Measurements from ENCODE around the gene C12orf60.
"Not testable (repeated sequence)": the region's sequence is repeated elsewhere in the genome, so short reads cannot be mapped to it uniquely, and the experiment has no call there.

The C12orf60 gene, protein sequence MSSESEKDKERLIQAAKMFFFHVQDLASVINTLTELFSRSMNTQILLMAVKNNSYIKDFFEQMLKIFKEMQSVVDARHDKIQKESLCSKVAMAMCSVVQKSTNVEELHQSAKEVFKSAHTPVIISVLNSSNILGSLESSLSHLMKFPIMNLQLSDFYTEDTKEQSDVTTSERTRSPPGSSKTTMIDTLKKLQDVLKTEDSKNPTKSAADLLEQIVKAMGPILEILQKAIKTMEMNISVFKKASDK

DNA sequence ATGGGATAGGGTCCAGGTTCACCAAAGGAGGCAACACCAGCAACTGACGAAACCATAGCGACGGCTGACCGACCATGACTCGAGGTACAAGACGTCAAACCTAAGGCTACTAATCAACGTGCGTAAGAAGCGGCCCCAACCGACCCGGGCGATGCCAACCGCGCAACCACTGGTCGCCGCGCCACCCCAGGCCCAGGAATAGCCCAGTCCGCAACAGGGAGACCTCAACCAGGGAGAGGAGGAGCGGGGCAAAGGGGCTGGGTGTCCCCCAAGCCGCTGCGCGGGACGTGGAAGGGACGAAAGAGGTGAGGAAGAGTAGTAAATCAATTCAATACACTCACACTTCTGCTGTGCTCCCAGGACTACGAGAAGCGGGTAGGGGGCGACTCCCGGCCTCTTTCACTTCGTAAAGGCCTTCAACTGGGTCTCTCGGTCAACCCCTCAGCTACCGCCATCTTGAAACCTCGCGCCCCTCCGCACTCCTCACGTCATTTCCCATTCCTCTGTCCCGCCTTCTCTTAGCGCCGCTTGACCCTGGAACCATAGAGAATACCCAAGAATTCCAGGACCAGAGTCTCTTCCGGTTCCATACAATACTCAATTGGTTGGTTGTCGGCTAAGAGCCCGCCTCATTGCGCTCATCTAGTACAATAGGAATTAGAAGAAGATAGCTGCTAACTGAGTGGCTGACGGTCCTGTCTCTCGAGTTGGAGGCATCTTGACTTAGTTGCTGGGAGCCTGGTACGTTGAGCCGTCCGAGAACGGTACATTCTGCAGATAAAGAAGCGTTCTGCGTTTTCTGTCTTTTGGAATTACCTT is at the start of gene C12orf60, which contains the start of gene WBP11:
C12orf60 (plus strand) TSS at position 660 of the 819 bp plus-strand sequence. CDS start 19,266 bp downstream, outside the sequence.
WBP11 (minus strand) TSS at position 468 of the 819 bp plus-strand sequence. CDS start 2,095 bp downstream, outside the sequence.
- peak; percentile 63 for DNase-seq (ENCODE audit: low read depth, low spot score)

DNA sequence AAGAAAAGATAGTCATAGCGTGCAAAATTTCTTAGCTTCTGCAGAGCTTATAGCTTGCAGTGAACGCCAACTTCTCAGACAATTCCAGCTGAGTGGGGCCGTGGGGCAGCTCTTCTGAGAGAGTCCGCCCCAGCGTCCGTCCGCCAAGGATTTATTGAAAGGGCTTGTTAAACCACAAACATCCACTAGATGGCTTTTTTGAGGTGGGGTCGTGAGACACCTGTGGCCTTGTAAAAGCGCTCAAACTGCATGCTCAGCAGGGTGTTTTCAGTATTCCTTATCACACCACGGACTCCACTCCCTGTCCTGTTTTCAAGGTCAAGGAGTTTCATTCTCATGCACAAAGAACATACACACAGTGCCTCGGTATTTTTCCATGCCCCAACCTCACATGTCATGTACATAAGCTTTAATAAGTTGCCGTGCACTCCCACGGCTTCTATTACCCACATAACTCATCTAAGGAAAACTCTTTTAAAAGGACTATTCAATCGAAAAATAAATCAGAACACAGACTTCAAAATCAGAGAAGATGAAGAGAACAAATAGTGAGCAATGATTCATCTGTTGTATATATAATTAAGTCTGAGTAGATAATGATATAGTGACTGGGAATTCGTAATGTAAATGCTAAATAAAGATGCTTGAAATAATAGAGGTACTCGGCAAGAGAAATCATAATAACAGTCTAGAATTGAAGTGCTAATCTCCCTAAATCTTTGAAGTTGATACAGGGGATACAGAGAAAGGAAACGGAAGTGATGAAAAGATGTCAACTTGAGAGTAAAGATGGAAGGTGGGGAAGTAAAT is 46.9 kb upstream of the C12orf60 start:
- DNase-seq (ENCODE audit: low read depth, low spot score), result no peak

DNA sequence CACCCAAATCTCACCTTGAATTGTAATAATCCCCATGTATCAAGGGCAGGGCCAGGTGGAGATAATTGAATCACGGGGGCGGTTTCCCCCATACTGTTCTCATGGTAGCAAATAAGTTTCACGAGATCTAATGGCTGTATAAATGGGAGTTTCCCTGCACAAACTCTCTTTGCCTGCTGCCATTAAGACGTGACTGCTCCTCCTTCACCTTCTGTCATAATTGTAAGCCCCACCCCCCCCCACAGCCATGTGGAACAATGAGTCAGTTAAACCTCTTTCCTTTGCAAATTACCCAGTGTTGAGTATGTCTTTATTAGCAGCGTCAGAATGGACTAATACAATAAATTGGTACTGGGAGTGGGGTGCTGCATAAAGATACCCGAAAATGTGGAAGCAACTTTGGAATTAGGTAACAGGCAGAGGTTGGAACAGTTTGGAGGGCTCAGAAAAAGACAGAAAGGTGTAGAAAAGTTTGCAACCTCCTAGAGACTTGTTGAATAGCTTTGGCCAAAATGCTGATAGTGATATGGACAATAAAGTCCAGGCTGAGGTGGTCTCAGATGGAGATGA is 43.7 kb upstream of the C12orf60 start:
- DNase-seq (ENCODE audit: low read depth, low spot score), result not testable (repeated sequence)

DNA sequence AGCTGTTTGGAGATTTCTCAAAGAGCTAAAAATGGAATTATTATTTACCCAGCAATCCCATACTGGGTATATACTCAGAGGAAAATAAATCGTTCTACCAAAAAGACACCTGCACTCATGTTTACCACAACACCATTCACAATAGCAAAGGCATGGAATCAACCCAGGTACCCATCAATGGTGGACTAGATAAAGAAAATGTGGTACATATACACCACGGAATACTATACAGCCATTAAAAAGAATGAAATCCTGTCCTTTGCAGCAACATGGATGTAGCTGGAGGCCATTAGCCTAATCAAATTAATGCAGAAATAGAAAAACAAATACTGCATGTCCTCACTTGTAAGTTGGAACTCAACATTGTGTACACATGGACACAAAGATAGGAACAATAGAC is 38.1 kb upstream of the C12orf60 start:
- no peak for DNase-seq (ENCODE audit: low read depth, low spot score)

DNA sequence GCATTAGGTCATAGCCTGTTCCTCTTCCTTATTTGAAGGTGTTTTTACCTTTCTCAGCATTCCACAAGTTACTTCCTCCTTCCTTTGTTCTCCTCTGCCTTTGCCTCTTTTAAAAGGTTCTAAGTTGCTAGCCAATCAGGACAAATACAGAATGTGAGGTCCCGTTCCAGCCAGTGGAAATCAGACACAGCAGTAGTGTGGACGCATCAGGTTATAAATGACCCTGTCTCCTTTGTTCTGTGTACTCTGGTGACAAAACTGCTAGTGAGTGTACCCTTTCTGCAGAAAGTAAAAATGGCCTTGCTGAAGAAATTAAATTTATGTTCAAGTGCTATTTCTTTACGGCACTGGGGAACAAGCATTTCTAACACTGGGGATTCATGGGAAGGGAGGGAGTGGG is 37.5 kb upstream of the C12orf60 start:
- DNase-seq (ENCODE audit: low read depth, low spot score), result not testable (repeated sequence)

DNA sequence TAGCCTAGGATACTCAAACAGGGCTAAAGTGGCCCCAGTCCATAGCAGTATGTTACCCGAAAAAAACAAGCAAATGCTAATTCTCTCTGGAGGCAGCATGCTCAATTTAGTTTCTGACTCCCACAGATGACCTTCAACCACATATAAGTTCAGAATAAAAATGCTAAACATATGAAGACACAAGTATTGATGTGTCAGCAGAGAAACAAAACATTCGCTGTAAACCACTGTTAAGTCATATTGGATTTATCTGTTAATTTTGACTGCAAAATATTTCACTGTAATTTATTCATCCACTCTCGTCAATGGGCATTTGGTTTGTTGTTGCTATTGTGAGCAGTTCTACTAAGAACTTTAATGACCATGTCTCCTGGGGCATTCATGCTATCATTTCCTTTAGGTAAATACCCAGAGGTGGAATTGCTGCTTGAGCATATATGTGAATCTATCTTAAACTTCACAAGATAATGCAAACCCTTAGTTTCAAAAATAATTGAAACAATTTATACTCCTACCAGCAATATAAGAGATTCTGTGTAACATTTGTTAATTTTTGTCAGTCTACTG is 36.7 kb upstream of the C12orf60 start:
- DNase-seq (ENCODE audit: low read depth, low spot score), result no peak

DNA sequence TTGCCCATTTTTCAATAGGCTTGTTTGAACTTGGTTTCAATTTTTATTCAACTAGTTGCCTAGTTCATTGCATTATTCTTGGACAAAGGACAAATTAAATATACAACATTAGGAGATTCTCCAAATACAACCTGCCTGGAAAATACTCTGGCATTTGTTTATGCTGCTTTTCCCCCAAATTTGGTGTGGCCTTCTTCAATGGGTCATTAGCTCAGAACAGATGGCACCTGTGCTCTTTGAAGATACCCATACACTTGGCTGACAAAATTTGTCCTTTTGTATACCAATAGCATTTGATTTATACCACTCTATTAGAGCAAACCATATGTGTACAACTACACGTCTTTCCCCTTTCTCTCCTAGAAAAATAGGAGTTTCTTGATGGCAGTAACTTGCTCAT is 35.9 kb upstream of the C12orf60 start:
- DNase-seq (ENCODE audit: low read depth, low spot score), result no peak

DNA sequence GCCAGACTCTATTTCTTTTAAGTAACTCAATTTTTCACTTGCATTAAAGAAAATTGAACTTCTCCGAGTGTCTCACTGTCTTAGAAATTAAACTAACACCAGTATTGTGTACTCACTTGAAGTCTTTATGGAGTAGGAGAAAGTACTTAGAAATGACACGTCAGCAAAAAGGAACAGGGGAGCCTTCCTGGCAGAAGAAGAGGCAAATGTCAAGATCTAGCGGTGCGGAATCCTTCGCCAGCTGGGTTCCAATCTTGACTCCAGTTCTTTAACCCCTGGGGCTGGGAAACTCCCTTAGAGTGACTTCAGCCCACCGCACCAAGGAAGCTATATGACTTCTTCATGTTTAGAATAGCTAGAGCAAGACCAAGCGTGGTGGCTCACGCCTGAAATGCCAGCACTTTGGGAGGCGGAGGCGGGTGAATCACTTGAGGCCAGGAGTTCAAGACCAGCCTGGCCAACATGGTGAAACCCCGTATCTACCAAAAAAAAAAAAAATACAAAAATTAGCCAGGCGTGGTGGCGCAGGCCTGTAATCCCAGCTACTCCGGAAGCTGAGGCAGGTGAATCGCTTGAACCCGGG is 34.6 kb upstream of the C12orf60 start:
- no peak for DNase-seq (ENCODE audit: low read depth, low spot score)

DNA sequence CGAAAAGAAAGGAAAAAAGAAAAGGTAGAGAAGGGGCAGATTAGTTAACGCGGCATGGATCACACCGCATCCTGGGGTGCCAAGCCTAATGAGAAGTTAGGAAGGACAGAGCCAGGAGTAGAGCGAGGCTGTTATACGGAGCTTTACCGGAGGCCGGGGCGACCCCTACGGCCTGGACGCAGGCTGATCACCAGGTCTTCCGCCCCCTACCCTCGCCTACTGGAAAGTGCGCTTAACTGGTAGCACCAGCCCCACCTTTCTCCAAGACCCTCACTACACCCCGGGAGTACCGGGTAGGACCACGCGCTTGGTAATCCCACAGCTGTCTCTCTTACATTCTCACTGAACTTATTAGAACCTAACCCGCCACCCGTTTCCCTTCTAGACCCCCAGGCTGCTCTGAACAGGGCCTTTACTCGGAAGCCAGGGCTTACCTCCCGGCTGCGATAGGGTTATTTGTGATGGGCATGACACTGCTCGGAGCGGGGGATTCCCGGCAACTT is 34.0 kb upstream of the C12orf60 start:
- no peak for DNase-seq (ENCODE audit: low read depth, low spot score)

DNA sequence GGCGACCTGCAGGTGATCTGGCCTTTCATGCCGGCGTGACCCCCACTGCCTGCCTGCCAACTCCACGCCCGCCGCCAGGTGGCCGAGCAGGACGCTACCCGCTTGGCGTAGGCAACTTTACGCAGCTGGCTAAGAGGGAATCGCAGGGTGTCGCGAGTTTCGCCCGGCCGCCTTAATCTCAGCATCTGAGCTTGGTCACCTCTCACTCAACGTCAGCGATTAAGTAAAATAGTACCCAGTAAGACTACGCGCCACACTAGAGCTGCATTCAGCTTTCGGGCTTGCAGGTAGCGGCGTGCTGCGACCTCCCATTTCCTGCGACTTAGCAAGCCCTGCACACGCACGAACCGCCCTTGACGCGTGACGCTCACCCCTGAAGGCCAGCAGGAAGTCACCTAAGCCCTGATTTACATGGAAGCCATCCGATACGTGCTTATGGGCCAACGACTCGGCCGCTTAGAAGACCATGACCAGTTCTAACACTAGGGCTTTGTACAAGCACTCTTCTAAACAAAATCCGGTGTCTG is 33.4 kb upstream of the C12orf60 start:
- peak; percentile 75 for DNase-seq (ENCODE audit: low read depth, low spot score)

DNA sequence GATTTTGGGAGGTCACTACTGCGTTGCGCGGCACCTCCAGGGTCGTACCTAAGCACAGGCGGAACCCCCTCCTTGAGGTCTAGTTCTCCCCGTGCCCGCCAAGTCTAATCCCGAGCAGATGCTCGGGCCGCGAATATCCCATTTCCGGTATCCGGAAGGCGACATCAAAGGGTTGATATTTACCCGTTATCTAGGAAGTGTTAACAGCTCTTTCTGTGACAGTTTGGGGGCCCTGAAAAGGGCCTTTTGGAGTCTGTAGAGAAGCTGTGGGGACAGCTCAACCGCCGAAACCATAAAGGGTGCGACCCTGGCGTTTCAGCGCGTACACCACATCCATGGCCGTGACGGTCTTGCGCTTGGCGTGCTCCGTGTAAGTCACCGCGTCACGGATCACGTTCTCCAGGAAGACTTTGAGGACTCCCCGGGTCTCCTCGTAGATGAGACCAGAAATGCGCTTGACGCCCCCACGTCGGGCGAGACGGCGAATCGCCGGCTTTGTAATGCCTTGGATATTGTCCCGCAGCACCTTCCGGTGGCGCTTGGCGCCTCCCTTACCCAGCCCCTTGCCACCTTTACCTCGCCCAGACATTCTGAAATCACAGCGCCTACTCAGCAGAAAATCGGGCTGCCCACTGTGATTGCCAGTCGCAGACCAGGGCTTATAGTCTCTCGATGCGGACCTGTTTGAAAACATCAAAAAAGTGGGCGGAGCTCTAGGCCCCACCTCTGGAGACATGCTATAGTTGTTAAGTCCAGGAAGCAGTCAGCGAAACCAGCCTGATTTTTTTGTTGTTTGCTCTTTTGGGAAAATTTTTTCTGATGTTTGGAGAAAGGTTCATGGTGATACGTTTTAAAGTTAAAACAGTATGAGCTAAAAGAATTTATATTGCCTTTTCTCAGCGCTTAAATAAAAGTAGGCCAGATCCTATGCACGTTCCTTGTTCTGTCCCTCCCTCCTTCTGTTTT is 32.7 kb upstream of the C12orf60 start:
- DNase-seq (ENCODE audit: low read depth, low spot score), result peak; percentile 84

DNA sequence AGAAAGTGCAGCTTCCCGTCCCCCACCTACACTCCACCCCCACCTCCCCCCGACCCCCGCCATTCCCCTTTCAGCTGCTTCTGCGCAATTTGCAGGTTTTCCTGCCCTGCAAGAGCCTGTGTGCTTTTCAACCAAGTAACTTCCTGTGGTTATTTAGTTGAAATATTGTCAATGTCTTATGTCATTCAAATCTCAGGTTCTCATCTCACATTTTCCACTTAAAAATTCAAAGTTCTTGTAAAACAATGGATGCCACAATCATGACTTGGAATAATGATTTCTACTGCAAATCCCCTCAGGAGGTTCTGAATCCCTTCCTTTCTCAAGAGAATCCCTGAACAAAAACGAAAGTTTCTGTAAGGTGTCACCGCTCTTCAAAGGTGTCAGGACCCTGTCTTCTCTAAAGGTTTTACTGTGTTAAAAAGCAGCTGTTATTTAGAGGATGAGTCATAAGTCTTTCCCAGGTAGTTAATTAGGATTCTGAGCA is 31.8 kb upstream of the C12orf60 start:
- DNase-seq (ENCODE audit: low read depth, low spot score), result no peak

DNA sequence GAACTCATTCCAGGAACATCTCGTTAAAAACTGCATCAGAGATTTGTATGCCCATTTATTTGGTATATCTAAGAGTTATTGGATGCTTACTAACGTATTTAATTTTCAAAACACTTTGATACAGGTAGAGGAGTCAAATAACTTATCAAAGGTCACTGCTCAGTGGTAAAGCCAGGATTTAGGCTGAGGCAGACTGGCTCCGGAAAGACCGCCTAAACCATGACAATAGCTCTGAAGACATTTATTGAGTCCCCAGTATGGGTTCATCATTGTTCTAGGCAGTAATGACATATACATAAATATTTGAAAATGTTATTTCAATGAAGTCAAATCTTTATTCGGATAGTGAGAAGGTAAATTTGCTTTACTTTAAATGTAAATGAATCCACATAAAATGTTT is 30.5 kb upstream of the C12orf60 start:
- no peak for DNase-seq (ENCODE audit: low read depth, low spot score)

DNA sequence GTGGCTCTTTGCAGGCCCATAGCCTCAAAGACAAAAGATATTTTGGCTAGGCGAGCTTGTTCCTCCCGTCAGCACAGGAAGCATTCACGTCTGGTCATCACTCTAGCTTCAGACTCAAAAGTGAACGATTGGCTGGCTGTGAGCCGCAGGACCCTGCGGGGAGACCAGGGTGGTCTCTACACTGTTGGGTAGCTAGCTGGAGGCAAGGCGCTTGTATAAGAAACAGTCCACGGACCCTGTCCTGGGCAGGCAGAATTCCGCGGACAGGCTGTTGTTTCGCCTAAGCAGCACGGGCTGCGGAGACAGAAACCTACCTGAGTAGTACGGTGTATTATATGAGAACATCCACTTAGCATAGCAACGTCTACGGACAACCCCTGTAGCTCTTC is 29.8 kb upstream of the C12orf60 start:
- no peak for DNase-seq (ENCODE audit: low read depth, low spot score)

DNA sequence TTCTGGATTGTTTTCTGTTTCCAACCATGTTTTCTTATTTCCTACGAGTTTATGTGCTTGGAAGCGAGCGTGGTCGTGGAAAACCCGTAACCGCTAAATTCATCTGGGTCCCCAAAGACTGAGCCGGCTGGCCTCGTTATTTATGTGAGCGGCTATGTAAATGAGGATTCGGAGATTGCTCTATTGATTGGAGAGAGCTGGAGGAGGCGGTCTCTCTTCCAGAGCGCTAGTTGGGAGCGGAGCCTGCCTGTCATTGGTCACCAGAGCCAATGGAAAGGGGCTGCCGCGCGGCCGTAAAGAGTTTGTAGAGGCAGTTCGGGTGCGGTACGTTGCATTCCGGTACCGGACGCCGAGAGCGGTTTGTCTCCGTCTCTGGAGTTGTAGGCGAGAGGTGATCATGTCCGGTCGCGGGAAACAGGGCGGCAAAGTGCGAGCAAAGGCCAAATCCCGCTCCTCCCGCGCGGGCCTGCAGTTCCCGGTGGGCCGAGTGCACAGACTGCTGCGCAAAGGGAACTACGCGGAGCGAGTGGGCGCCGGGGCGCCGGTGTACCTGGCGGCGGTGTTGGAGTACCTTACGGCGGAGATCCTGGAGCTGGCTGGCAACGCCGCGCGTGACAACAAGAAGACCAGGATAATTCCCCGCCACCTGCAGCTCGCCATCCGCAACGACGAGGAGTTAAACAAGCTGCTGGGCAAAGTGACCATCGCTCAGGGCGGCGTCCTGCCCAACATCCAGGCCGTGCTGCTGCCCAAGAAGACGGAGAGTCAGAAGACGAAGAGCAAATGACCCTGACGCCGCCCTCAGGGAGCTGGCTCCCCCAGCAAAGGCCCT is 29.2 kb upstream of the C12orf60 start:
- DNase-seq (ENCODE audit: low read depth, low spot score), result peak; percentile 72

DNA sequence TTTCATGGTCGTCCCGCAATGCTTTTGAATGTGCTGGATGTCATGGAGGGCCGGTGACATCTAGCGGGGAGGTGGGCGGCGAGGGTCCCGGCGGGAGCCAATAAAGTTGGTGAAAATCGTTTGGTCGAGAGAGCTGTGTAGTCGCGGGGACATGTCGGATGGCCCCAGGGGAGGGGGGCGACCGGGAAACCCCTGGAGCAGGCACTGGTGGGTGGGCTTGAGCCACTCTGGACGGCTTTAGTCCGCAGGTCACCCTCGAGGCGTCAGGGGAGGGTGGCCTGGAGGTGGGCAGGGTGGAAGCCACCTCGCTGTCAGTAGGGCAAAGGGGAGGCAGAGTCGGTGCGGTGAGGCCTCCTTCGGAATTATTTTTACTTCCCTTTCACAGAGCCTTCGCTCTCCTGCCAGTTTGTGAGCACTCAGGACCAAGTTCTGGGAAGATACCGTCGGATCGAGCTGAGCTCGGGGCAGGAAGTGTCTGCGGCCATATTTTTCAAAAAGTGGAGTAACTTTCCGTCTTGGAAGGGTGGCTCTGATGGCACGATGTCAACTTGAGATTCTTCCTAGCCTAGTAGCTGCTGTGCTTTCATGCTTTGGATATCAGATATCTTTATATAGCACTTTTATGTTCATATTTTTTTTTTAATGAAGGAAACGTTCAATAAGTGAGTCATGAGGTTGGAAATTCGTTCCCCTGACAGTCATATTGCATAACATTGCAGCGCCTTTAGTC is 28.4 kb upstream of the C12orf60 start:
- DNase-seq (ENCODE audit: low read depth, low spot score), result no peak

DNA sequence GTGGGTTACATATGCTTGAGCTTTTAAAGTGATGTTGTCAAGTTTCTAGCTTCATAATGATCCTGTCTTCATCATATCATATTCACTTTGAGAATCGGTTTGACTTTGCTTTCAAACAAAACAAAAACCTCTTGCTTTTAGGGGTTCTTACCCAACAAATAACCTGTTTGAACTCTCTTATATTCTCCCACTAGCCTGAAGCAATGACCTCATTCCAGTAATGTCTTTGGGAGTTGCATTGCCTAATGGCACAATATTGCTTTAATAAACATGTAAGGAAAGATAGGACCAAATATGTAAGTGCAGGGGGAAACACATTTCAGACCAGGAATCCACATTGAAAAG is 27.9 kb upstream of the C12orf60 start:
- no peak for DNase-seq (ENCODE audit: low read depth, low spot score)
